Forelimb muscle (tissue), 1 donor: Measurements from ENCODE around the gene SOX5. TPM values are rescaled to one million over a fixed set of nuclear protein-coding genes. Genes with fewer than 3 reads are reported as not detected.

ENCODE experiments used
- DNase-seq: peaks from one replicate; pipeline ENCODE4 v3.0.0-alpha.2; 2013; ENCODE audit warnings: low read depth
- polyA plus RNA-seq: library from polyadenylated mRNA; unstranded; fragments of 120-200 nt; gene quantifications from one replicate; pipeline ENCODE4 v1.2.1, GENCODE V29; 2013; ENCODE audit not compliant: insufficient read length

Gene SOX5
- polyA plus RNA-seq, 1 donor, result 1.5 TPM

- no peak for DNase-seq
Observed at GRCh38 chr12:23600919-23601318, 348.6 kb downstream of the SOX5 start.

- DNase-seq, result no peak
Observed at GRCh38 chr12:23596568-23596967, 352.9 kb downstream of the SOX5 start.

- no peak for DNase-seq
Observed at GRCh38 chr12:23587833-23588559, 361.5 kb downstream of the SOX5 start.

GRCh38 chr12:23585782-23586163, 363.7 kb downstream of the SOX5 start:
- DNase-seq, result no peak

- DNase-seq, result no peak
Observed at GRCh38 chr12:23585156-23585781, 364.2 kb downstream of the SOX5 start.

- DNase-seq, result no peak
Observed at GRCh38 chr12:23581913-23582312, 367.6 kb downstream of the SOX5 start.

GRCh38 chr12:23579257-23579656, 370.2 kb downstream of the SOX5 start:
- DNase-seq, result no peak

GRCh38 chr12:23576372-23576771, 373.1 kb downstream of the SOX5 start:
- no peak for DNase-seq

- DNase-seq, result no peak
Observed at GRCh38 chr12:23569356-23569755, 380.1 kb downstream of the SOX5 start.

GRCh38 chr12:23566133-23566532, 383.3 kb downstream of the SOX5 start:
- DNase-seq, result no peak

GRCh38 chr12:23564451-23565152, 384.9 kb downstream of the SOX5 start:
- no peak for DNase-seq

- no peak for DNase-seq
Observed at GRCh38 chr12:23561364-23562345, 387.8 kb downstream of the SOX5 start.

GRCh38 chr12:23560611-23561010, 388.9 kb downstream of the SOX5 start:
- DNase-seq, result no peak

- no peak for DNase-seq
Observed at GRCh38 chr12:23559268-23559753, 390.2 kb downstream of the SOX5 start.

- DNase-seq, result no peak
Observed at GRCh38 chr12:23556661-23557060, 392.8 kb downstream of the SOX5 start.

GRCh38 chr12:23555825-23556207, 393.7 kb downstream of the SOX5 start:
- no peak for DNase-seq

- DNase-seq, result no peak
Observed at GRCh38 chr12:23555180-23555824, 394.2 kb downstream of the SOX5 start.

- no peak for DNase-seq
Observed at GRCh38 chr12:23552417-23552816, 397.1 kb downstream of the SOX5 start.

GRCh38 chr12:23550753-23551152, 398.7 kb downstream of the SOX5 start:
- DNase-seq, result no peak

- no peak for DNase-seq
Observed at GRCh38 chr12:23548742-23549141, 400.7 kb downstream of the SOX5 start.

GRCh38 chr12:23546756-23547155, 402.7 kb downstream of the SOX5 start:
- no peak for DNase-seq
